Colonic mucosa (tissue), 4 donors: Measurements from ENCODE around the gene GRM1. TPM values are rescaled to one million over a fixed set of nuclear protein-coding genes. Genes with fewer than 3 reads are reported as not detected.

Source experiments
- DNase-seq: peaks from one replicate; pipeline ENCODE4 v3.0.0-alpha.2; 2020
- H3K27ac ChIP-seq: fragments of 200-600 bp; one replicate; pipeline ENCODE4 v1.8.0; 2021
- H3K27me3 ChIP-seq: fragments of 200-600 bp; one replicate; pipeline ENCODE4 v1.8.0; 2021
- H3K36me3 ChIP-seq: fragments of 200-600 bp; one replicate; pipeline ENCODE4 v1.8.0; 2021
- H3K4me1 ChIP-seq: fragments of 200-600 bp; one replicate; pipeline ENCODE4 v1.8.0; 2021; ENCODE audit warnings: mild to moderate bottlenecking
- H3K4me3 ChIP-seq: fragments of 200-600 bp; one replicate; pipeline ENCODE4 v1.8.0; 2021
- H3K9ac ChIP-seq, 2 donors: one replicate each; pipeline ENCODE4 v1.7.0; 2013; ENCODE audit warnings: control low read depth in 2 of 2, low read depth in 2 of 2, low read length in 2 of 2
- H3K9me3 ChIP-seq: fragments of 200-600 bp; one replicate; pipeline ENCODE4 v1.8.0; 2021
- intact Hi-C: fragments of 100-400 bp; cut with DNase I; formaldehyde crosslinking; loops from one replicate; pipeline ENCODE4 v1.14.1; 2022
- total RNA-seq, 2 donors: library from RNA; stranded (reverse); fragmentation: NEBNext Ultra II Directional in 1 of 2; extraction: Animal tissue kit (Norgen Biotek cat#: 25700) in 1 of 2; gene quantifications; one replicate each; pipeline ENCODE4 v1.2.1, GENCODE V29; 2021
- TF ChIP-seq, protein P1 (sequence below): fragments of 200-600 bp; IDR thresholded peaks from one replicate; pipeline ENCODE4 v1.8.0; 2022; ENCODE audit warnings: antibody characterized with exemption, mild to moderate bottlenecking
- donor health status: healthy.
- donor health status: DM: no; HTN: no; CAD: no.
- donor health status: DM: no; HTN: no; CAD: no.

The GRM1 gene
- total RNA-seq, 2 donors from 2014 or later = 0.11 TPM; not detected in 1

DNA sequence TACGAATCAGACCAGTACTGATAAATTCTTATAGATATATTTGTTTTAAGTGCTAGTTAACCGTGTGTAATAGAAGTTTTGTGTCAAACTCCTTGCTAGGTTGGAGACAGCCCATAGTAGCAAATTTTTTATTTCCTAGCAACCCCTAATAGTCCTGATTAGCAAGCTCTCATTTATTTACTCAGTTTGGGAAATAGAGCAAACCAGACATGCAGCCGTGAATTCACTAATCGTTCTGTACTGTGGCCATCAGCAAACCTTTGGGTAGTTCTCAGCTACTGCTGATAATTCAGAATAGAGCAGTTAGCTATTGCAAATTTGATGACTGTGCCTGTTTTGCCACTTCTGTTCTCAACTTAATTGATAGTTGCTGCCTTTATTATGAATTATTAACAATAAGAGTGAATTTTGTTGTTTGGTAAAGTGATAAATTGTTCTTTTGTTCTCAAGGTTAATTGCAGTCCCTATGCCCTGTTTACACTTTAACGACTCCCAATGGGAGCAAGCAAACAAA is 215.8 kb downstream of the GRM1 start:
- Histone ChIP-seq H3K4me3 (no peak overlapping the region), H3K9me3 (no peaks in the 10 kb centered on the region), H3K27ac (no peak overlapping the region), H3K27me3 (no peaks in the 10 kb centered on the region), H3K9ac (no peak overlapping the region), H3K36me3 (no peaks in the 10 kb centered on the region), H3K4me1 (no peaks in the 10 kb centered on the region)
- DNase-seq = no peak
- TF ChIP-seq, protein P1, sequence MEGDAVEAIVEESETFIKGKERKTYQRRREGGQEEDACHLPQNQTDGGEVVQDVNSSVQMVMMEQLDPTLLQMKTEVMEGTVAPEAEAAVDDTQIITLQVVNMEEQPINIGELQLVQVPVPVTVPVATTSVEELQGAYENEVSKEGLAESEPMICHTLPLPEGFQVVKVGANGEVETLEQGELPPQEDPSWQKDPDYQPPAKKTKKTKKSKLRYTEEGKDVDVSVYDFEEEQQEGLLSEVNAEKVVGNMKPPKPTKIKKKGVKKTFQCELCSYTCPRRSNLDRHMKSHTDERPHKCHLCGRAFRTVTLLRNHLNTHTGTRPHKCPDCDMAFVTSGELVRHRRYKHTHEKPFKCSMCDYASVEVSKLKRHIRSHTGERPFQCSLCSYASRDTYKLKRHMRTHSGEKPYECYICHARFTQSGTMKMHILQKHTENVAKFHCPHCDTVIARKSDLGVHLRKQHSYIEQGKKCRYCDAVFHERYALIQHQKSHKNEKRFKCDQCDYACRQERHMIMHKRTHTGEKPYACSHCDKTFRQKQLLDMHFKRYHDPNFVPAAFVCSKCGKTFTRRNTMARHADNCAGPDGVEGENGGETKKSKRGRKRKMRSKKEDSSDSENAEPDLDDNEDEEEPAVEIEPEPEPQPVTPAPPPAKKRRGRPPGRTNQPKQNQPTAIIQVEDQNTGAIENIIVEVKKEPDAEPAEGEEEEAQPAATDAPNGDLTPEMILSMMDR = no peak
- intact Hi-C loops = no loop called here

DNA sequence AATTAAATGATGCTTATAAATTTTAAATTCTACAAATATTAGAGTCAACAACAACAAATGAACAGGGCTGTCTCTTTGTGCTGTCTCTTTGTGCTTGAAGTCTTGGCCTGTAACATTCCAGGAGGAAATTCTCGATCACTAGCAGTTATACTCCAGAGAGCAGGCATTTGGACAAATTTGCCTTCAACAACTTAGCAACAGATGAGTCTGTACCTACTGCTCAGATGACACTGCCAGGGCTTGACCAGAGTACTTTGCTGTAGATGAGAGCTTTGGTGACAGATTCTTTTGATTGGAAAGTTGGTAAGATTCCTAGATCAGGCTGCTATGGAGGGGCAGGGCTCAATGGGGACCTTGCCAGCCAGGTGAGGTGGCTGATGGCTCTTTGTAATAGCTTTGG is 217.2 kb downstream of the GRM1 start:
- intact Hi-C loops = no loop called here
- no peak for DNase-seq
- Histone ChIP-seq H3K4me1 (no peaks in the 10 kb centered on the region), H3K27me3 (no peaks in the 10 kb centered on the region), H3K4me3 (no peak overlapping the region), H3K9ac (no peak overlapping the region), H3K27ac (no peak overlapping the region), H3K36me3 (no peaks in the 10 kb centered on the region), H3K9me3 (no peaks in the 10 kb centered on the region)
- TF ChIP-seq, protein P1 = no peak

DNA sequence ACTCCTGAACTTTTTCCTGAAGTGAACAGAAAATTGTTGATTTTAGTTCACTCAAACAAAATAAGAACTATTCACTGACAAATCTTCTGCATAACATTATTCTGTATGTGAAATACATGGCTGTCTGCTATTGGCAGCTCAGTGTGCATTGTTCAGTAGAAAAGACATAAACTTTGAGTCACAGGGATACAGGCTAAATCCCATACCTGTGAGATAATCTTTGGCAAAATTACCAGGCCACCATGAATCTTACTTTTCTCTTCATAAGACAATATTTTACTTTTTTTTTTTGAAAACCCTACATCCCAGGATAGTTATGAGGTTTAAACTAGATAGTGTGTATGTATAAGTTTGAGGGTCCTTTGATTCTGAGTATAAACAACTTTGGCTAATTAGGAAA is 224.8 kb downstream of the GRM1 start:
- no peak overlapping the region for H3K9ac ChIP-seq
- H3K36me3 ChIP-seq = no peaks in the 10 kb centered on the region
- TF ChIP-seq, protein P1 = no peak
- no peaks in the 10 kb centered on the region for H3K4me1 ChIP-seq
- no peaks in the 10 kb centered on the region for H3K27me3 ChIP-seq
- intact Hi-C loops = no loop called here
- no peak for DNase-seq
- H3K27ac ChIP-seq = no peak overlapping the region
- no peak overlapping the region for H3K4me3 ChIP-seq
- no peaks in the 10 kb centered on the region for H3K9me3 ChIP-seq

DNA sequence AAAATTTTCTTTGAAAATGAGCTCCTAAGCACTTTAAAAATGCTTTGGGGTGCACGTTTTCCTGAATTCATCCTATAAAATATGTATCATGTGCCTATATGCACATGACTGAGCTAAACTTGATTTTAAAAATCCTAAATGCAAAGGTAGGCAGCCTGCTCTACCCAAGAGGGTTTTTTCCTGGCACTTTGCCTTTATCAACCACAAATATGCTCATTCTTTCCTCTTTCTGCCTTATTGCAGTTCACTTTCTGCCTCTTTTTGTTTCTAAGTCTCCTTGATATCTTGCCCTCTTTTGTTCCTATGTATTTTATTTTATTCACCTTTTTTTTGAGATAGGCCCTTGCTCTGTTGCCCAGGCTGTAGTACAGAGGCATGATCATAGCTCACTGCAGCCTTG is 229.3 kb downstream of the GRM1 start:
- Histone ChIP-seq H3K4me3 (no peak overlapping the region), H3K27me3 (no peaks in the 10 kb centered on the region), H3K4me1 (no peaks in the 10 kb centered on the region), H3K9ac (no peak overlapping the region), H3K9me3 (no peaks in the 10 kb centered on the region), H3K36me3 (no peaks in the 10 kb centered on the region), H3K27ac (no peak overlapping the region)
- TF ChIP-seq, protein P1 = no peak
- intact Hi-C loops = no loop called here
- DNase-seq = no peak

DNA sequence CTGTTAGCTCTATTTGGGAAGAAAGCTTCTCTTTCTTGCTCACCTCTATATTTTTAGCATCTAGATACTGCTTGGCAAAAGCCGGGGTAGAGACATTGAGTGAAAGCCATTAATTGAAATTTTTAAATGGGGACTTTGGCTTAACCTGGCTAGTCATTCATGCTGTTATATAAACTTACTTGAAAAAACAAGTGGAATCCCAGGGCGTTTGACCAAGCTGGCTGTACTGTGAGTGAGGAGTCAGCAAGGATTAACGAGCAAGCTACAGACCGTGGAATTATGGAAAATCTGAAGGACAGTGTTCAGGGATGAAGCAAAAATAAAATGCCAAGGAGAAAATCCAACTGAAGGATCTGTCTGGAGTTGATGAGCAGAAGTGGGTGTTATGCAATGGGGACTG is 232.0 kb downstream of the GRM1 start:
- Histone ChIP-seq H3K36me3 (no peaks in the 10 kb centered on the region), H3K9me3 (no peaks in the 10 kb centered on the region), H3K4me3 (no peak overlapping the region), H3K9ac (no peak overlapping the region), H3K4me1 (no peaks in the 10 kb centered on the region), H3K27ac (no peak overlapping the region), H3K27me3 (no peaks in the 10 kb centered on the region)
- TF ChIP-seq, protein P1 = no peak
- DNase-seq = no peak
- intact Hi-C loops = no loop called here
